HepG2 (cell line): ENCODE data around the gene CYBC1. TPM values are rescaled to one million over a fixed set of nuclear protein-coding genes. Genes with fewer than 3 reads are reported as not detected.

Experiments used
- ARNT ChIP-seq: fragments of 450-650 bp; IDR thresholded peaks from 2 replicates; pipeline ENCODE4 v1.6.1; 2017
- ATF1 ChIP-seq: IDR thresholded peaks from 2 replicates; pipeline ENCODE4 v1.6.1; 2016; ENCODE audit warnings: mild to moderate bottlenecking, control low read depth
- CREM ChIP-seq, 2 experiments: sonication (generic) in 1 of 2; formaldehyde crosslinking in 1 of 2; IDR thresholded peaks; 2 replicates each; pipeline versions ENCODE4 v1.4.0 to v1.6.1; 2016 to 2020; ENCODE audit warnings: antibody characterized with exemption in 1 of 2, mild to moderate bottlenecking in 1 of 2, missing genetic modification reagents in 1 of 2
- JDP2 ChIP-seq: sonication (generic); formaldehyde crosslinking; IDR thresholded peaks from 2 replicates; pipeline ENCODE4 v1.8.1; 2022; ENCODE audit warnings: missing genetic modification reagents, borderline replicate concordance
- MAF1 ChIP-seq: sonication (generic); formaldehyde crosslinking; IDR thresholded peaks from 2 replicates; pipeline ENCODE4 v1.5.0; 2020; ENCODE audit warnings: missing genetic modification reagents, borderline replicate concordance
- MEF2D ChIP-seq: sonication (generic); formaldehyde crosslinking; IDR thresholded peaks from 2 replicates; pipeline ENCODE4 v1.5.1; 2020; ENCODE audit warnings: mild to moderate bottlenecking, missing genetic modification reagents
- MXD1 ChIP-seq: sonication (generic); formaldehyde crosslinking; IDR thresholded peaks from 2 replicates; pipeline ENCODE4 v1.4.0; 2020; ENCODE audit warnings: mild to moderate bottlenecking, missing genetic modification reagents
- RXRA ChIP-seq: sonication (generic); formaldehyde crosslinking; IDR thresholded peaks from 2 replicates; pipeline ENCODE4 v1.5.1; 2020; ENCODE audit warnings: missing genetic modification reagents
- TEF ChIP-seq: sonication (generic); formaldehyde crosslinking; IDR thresholded peaks from 2 replicates; pipeline ENCODE4 v1.5.0; 2020; ENCODE audit warnings: missing genetic modification reagents
- UBTF ChIP-seq: sonication (generic); formaldehyde crosslinking; IDR thresholded peaks from 2 replicates; pipeline ENCODE4 v1.4.0; 2020; ENCODE audit warnings: mild to moderate bottlenecking, missing genetic modification reagents
- XBP1 ChIP-seq: sonication (generic); formaldehyde crosslinking; IDR thresholded peaks from 2 replicates; pipeline ENCODE4 v1.5.0; 2020; ENCODE audit warnings: missing genetic modification reagents
- ZFP41 ChIP-seq: sonication (generic); formaldehyde crosslinking; IDR thresholded peaks from 2 replicates; pipeline ENCODE4 v1.4.0; 2020; ENCODE audit warnings: mild to moderate bottlenecking, missing genetic modification reagents, borderline replicate concordance
- ZNF263 ChIP-seq: sonication (generic); formaldehyde crosslinking; IDR thresholded peaks from 2 replicates; pipeline ENCODE4 v1.4.0; 2020; ENCODE audit warnings: missing genetic modification reagents
- ZNF605 ChIP-seq: sonication (generic); formaldehyde crosslinking; IDR thresholded peaks from 2 replicates; pipeline ENCODE4 v1.8.0; 2022; ENCODE audit warnings: mild to moderate bottlenecking, missing genetic modification reagents
- ZNF615 ChIP-seq: sonication (generic); formaldehyde crosslinking; IDR thresholded peaks from 2 replicates; pipeline ENCODE4 v1.5.0; 2020; ENCODE audit warnings: mild to moderate bottlenecking, missing genetic modification reagents, borderline replicate concordance
- ZNF782 ChIP-seq: sonication (generic); formaldehyde crosslinking; IDR thresholded peaks from 2 replicates; pipeline ENCODE4 v1.4.0; 2020; ENCODE audit warnings: missing genetic modification reagents, mild to moderate bottlenecking, borderline replicate concordance
- polyA plus RNA-seq, 8 experiments: library from polyadenylated mRNA; depleted of rRNA in 3 of 8; stranded (reverse) in 7 of 8; unstranded in 1 of 8; fragments of >200 nt; fragmentation: Illumina TruSeq in 4 of 8; extraction: Trizol in 4 of 8; gene quantifications; 2 replicates each; pipeline versions ENCODE4 v1.2.1 to v1.2.3, GENCODE V29; 2011 to 2016; ENCODE audit warnings: low read depth in 4 of 8, missing spikeins in 1 of 8, mixed read lengths in 1 of 8; ENCODE audit not compliant: insufficient read depth in 1 of 8
- total RNA-seq, 5 experiments: library from RNA; depleted of rRNA; stranded (reverse); fragments of >200 nt; fragmentation: Illumina TruSeq; extraction: Trizol; gene quantifications; 2 replicates each; pipeline ENCODE4 v1.2.3, GENCODE V29; 2016; ENCODE audit warnings: low read depth in 1 of 5
- TF ChIP-seq, protein P1 (sequence below): IDR thresholded peaks from 2 replicates; pipeline ENCODE4 v1.6.1; 2016; ENCODE audit warnings: low read depth
- TF ChIP-seq, protein P2 (sequence below): sonication (generic); formaldehyde crosslinking; IDR thresholded peaks from 2 replicates; pipeline ENCODE4 v1.8.0; 2022; ENCODE audit warnings: missing genetic modification reagents, mild to moderate bottlenecking, inconsistent platforms, borderline replicate concordance
- TF ChIP-seq, protein P3 (sequence below): IDR thresholded peaks from 2 replicates; pipeline ENCODE4 v1.6.1; 2016; ENCODE audit warnings: missing compliant biosample characterization, missing genetic modification reagents, borderline replicate concordance

CYBC1 gene
- total and polyA plus RNA-seq, 2 of the 13 experiments (the other 11 are each of a cell fraction or from before 2014, with no cell fraction given), result 43.4 to 44.1 TPM

GRCh38 chr17:82494236-82495055, 43.9 kb upstream of the CYBC1 start (continued):
- TF ChIP-seq, protein P1, sequence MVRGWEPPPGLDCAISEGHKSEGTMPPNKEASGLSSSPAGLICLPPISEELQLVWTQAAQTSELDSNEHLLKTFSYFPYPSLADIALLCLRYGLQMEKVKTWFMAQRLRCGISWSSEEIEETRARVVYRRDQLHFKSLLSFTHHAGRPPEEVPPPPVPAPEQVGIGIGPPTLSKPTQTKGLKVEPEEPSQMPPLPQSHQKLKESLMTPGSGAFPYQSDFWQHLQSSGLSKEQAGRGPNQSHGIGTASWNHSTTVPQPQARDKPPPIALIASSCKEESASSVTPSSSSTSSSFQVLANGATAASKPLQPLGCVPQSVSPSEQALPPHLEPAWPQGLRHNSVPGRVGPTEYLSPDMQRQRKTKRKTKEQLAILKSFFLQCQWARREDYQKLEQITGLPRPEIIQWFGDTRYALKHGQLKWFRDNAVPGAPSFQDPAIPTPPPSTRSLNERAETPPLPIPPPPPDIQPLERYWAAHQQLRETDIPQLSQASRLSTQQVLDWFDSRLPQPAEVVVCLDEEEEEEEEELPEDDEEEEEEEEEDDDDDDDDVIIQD, result peak; percentile 44; the same call in 1 of the 2 replicates
- TF ChIP-seq ZNF263 (CRISPR knock-in tag) (no peak), XBP1 (CRISPR knock-in tag) (no peak), MEF2D (peak; percentile 89), RXRA (CRISPR knock-in tag) (peak; percentile 76), TEF (CRISPR knock-in tag) (no peak), ARNT (no peak), MAF1 (CRISPR knock-in tag) (peak; percentile 100), ATF1 (CRISPR knock-in tag) (no peak), ZNF605 (CRISPR knock-in tag) (peak; percentile 79; the same call in 1 of the 2 replicates), ZNF615 (CRISPR knock-in tag) (no peak; the same call in 1 of the 2 replicates), ZFP41 (0 out of 2 replicates have a peak, but pooled peaks have one; percentile 37), CREM (IDR thresholded peaks at IDR 0.05) (peak; percentile 59; the same call in 1 of the 2 replicates), CREM (CRISPR knock-in tag; IDR thresholded peaks at IDR 0.05) (no peak), ZNF782 (CRISPR knock-in tag) (peak; percentile 47; the same call in 1 of the 2 replicates), UBTF (peak; percentile 66), MXD1 (CRISPR knock-in tag) (peak; percentile 65; the same call in 1 of the 2 replicates), JDP2 (no peak)
- TF ChIP-seq, protein P2, sequence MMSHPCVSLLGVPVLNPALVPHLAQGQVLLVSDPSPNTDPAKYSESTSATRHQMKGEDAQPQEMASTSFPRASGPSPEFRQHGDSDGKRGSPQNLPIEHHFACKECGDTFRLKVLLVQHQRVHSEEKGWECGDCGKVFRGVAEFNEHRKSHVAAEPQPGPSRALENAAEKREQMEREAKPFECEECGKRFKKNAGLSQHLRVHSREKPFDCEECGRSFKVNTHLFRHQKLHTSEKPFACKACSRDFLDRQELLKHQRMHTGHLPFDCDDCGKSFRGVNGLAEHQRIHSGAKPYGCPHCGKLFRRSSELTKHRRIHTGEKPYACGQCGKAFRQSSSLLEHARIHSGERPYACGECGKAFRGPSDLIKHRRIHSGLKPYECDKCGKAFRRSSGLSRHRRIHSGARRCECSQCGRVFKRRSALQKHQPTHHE (CRISPR knock-in tag), result peak; percentile 92
- TF ChIP-seq, protein P3, sequence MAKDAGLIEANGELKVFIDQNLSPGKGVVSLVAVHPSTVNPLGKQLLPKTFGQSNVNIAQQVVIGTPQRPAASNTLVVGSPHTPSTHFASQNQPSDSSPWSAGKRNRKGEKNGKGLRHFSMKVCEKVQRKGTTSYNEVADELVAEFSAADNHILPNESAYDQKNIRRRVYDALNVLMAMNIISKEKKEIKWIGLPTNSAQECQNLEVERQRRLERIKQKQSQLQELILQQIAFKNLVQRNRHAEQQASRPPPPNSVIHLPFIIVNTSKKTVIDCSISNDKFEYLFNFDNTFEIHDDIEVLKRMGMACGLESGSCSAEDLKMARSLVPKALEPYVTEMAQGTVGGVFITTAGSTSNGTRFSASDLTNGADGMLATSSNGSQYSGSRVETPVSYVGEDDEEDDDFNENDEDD (CRISPR knock-in tag), result no peak; the same call in 1 of the 2 replicates
